Measurements from ENCODE around the gene JAZF1.

DNA sequence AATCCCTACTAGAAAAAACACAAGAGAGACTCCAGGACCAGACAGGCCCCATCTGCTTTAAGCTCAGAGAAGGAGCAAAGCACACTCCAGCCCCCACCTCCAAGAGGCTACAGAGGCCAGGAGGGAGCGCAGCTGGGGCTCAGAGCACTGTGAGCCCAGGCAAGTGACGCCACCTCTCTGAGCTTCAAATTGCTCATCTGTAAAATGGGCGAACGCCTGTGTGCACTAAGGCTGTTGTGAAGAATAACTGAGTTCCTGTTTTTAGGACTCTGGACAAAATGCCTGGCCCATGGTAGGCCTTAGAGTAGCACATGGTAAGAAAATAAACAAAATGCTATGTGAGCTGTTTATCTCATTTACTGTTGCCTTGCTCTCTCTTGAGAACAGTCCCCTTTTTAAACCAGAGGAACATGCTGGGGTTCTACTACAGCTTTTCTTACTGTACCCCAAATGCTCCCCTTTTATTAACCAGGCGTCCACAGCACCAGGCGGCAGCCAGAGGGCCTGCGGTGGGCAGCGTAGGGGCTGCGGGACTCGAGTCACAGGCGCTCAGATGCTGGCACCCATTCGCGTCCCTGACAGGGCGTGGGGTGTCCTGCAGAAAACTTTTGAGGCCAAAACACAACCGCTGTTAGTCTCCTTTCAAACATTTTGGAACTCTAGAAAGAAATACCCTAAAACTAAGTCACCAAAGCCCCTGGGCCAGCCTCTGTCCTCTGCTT is 336.9 kb downstream of the JAZF1 start:
- TF ChIP-seq, protein P1, sequence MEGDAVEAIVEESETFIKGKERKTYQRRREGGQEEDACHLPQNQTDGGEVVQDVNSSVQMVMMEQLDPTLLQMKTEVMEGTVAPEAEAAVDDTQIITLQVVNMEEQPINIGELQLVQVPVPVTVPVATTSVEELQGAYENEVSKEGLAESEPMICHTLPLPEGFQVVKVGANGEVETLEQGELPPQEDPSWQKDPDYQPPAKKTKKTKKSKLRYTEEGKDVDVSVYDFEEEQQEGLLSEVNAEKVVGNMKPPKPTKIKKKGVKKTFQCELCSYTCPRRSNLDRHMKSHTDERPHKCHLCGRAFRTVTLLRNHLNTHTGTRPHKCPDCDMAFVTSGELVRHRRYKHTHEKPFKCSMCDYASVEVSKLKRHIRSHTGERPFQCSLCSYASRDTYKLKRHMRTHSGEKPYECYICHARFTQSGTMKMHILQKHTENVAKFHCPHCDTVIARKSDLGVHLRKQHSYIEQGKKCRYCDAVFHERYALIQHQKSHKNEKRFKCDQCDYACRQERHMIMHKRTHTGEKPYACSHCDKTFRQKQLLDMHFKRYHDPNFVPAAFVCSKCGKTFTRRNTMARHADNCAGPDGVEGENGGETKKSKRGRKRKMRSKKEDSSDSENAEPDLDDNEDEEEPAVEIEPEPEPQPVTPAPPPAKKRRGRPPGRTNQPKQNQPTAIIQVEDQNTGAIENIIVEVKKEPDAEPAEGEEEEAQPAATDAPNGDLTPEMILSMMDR (IDR thresholded peaks at IDR 0.05) = no peak
- no peak for TF ChIP-seq POLR2A (IDR thresholded peaks at IDR 0.05)
